A549 (cell line): ENCODE results near the gene GABRA5. TPM values are rescaled to one million over a fixed set of nuclear protein-coding genes. Genes with fewer than 3 reads are reported as not detected.

Experiments used
- ATAC-seq, 2 experiments: fragments of 200-7000 bp in 1 of 2; fragments of >200 bp in 1 of 2; cut with Nextera tagmentation in 1 of 2; cut with Tn5 transposase in 1 of 2; 3 replicates each; pipeline versions ENCODE4 v1.8.0 to v1.9.1; 2018 to 2020; ENCODE audit warnings: mild to moderate bottlenecking in 1 of 2, moderate library complexity in 1 of 2
- CTCF ChIA-PET: fragments of 300-600 bp; sonication (Branson Sonifier 250); formaldehyde crosslinking; extraction: SDS; loops from one replicate; lab custom pipeline; 2021; ENCODE audit warnings: antibody characterized with exemption, inconsistent platforms; lab: Yijun Ruan, JAX
- POLR2A ChIA-PET: fragments of 350-600 bp; formaldehyde crosslinking; extraction: SDS; loops from one replicate; lab custom pipeline; 2021; ENCODE audit warnings: antibody characterized with exemption, inconsistent platforms; lab: Yijun Ruan, JAX
- DNase-seq, 2 experiments: peaks; one replicate each; pipeline versions ENCODE4 v3.0.0 to v3.0.0-alpha.2; 2011 to 2016; ENCODE audit warnings: low read depth in 1 of 2, low spot score in 1 of 2
- FAIRE-seq: peaks from 2 replicates; lab custom pipeline; 2011; peaks lifted over from hg19 to GRCh38; lab: Jason Lieb, UNC
- H3K27ac ChIP-seq, 2 experiments: fragments of >200 bp; sonication (Bioruptor Twin); formaldehyde crosslinking; 3 replicates each; pipeline ENCODE4 v1.5.1; 2016 to 2017
- H3K4me1 ChIP-seq: fragments of >200 bp; sonication (Bioruptor Twin); formaldehyde crosslinking; 3 replicates; pipeline ENCODE4 v1.6.1; 2016
- H3K4me2 ChIP-seq: fragments of >200 bp; sonication (Bioruptor Twin); formaldehyde crosslinking; 3 replicates; pipeline ENCODE4 v1.6.1; 2016
- H3K4me3 ChIP-seq: fragments of >200 bp; sonication (Bioruptor Twin); formaldehyde crosslinking; 3 replicates; pipeline ENCODE4 v1.5.1; 2016
- H3K9me3 ChIP-seq: fragments of >200 bp; sonication (Bioruptor Twin); formaldehyde crosslinking; 3 replicates; pipeline ENCODE4 v1.6.1; 2016
- CHD2 ChIP-seq: fragments of 150-350 bp; IDR thresholded peaks from 2 replicates; pipeline ENCODE4 v1.6.1; 2014; ENCODE audit warnings: low read length; ENCODE audit not compliant: partially characterized antibody
- EHF ChIP-seq: fragments of 250-450 bp; sonication (Bioruptor Pico); IDR thresholded peaks from 2 replicates; pipeline ENCODE4 v1.5.0; 2020; ENCODE audit warnings: mild to moderate bottlenecking
- EP300 ChIP-seq, 2 experiments: fragments of >200 bp; sonication (Bioruptor Twin); formaldehyde crosslinking; IDR thresholded peaks; 2 replicates in 1 of 2; 3 replicates in 1 of 2; pipeline ENCODE4 v1.6.1; 2016 to 2017
- FOSL2 ChIP-seq, 2 experiments: fragments of 450-650 bp in 1 of 2; fragments of >200 bp in 1 of 2; sonication (Bioruptor Twin) in 1 of 2; formaldehyde crosslinking; IDR thresholded peaks; 2 replicates each; pipeline versions ENCODE4 v1.5.0 to v1.6.1; 2016 to 2020; ENCODE audit warnings: mild to moderate bottlenecking in 1 of 2, moderate library complexity in 1 of 2
- KDM1A ChIP-seq: fragments of 200-600 bp; sonication (generic); IDR thresholded peaks from 2 replicates; pipeline ENCODE4 v1.6.1; 2016; ENCODE audit warnings: low read depth, mild to moderate bottlenecking
- MAFK ChIP-seq: fragments of 450-650 bp; IDR thresholded peaks from 2 replicates; pipeline ENCODE4 v1.6.1; 2014; ENCODE audit not compliant: partially characterized antibody
- MYC ChIP-seq: IDR thresholded peaks from 2 replicates; pipeline ENCODE4 v1.6.1; 2012; ENCODE audit warnings: mild to moderate bottlenecking, inconsistent platforms, low read length, improper control_type of control experiment, borderline replicate concordance
- PHF8 ChIP-seq: fragments of 200-600 bp; sonication (generic); IDR thresholded peaks from 2 replicates; pipeline ENCODE4 v1.6.1; 2016; ENCODE audit warnings: low read depth, mild to moderate bottlenecking, antibody characterized with exemption, moderate library complexity, borderline replicate concordance
- POLR2A ChIP-seq: IDR thresholded peaks from 2 replicates; pipeline ENCODE4 v1.6.1; 2012; ENCODE audit warnings: mild to moderate bottlenecking, low read length
- RCOR1 ChIP-seq: fragments of 150-350 bp; IDR thresholded peaks from 2 replicates; pipeline ENCODE4 v1.6.1; 2014; ENCODE audit warnings: antibody characterized with exemption, low read length, low read depth
- SMC3 ChIP-seq: fragments of >200 bp; sonication (Bioruptor Twin); formaldehyde crosslinking; IDR thresholded peaks from 3 replicates; pipeline ENCODE4 v1.6.1; 2018; ENCODE audit warnings: inconsistent platforms
- TFCP2L1 ChIP-seq: fragments of 250-450 bp; sonication (Bioruptor Pico); IDR thresholded peaks from 2 replicates; pipeline ENCODE4 v1.5.0; 2021; ENCODE audit warnings: mild to moderate bottlenecking
- TP53 ChIP-seq: fragments of 250-450 bp; sonication (Bioruptor Pico); IDR thresholded peaks from 2 replicates; pipeline ENCODE4 v1.5.0; 2021; ENCODE audit warnings: mild to moderate bottlenecking, moderate library complexity
- ZNF302 ChIP-seq: fragments of 250-450 bp; sonication (Bioruptor Pico); IDR thresholded peaks from 2 replicates; pipeline ENCODE4 v1.9.0; 2021; ENCODE audit warnings: inconsistent platforms, mild to moderate bottlenecking, moderate library complexity
- ZSCAN20 ChIP-seq: fragments of 250-450 bp; sonication (Bioruptor Pico); IDR thresholded peaks from 2 replicates; pipeline ENCODE4 v1.8.0; 2022; ENCODE audit warnings: mild to moderate bottlenecking, moderate library complexity
- WGBS: methylation state at CpG from one replicate; pipeline ENCODE4 v1.1.6; 2017; ENCODE audit errors: missing lambda C conversion rate; 5-methylcytosine and 5-hydroxymethylcytosine counted together
- polyA plus RNA-seq, 4 experiments: library from polyadenylated mRNA; depleted of rRNA in 3 of 4; stranded (reverse); fragments of >200 nt; fragmentation: RNase III in 1 of 4; extraction: RNeasy Plus Mini Kit Qiagen cat#74134 plus additional on column Dnase treatment in 1 of 4; gene quantifications; 2 replicates in 3 of 4; 3 replicates in 1 of 4; pipeline ENCODE4 v1.2.3, GENCODE V29; 2011 to 2017
- TF ChIP-seq, protein P1 (sequence below): fragments of 250-450 bp; sonication (Bioruptor Pico); IDR thresholded peaks from 2 replicates; pipeline ENCODE4 v1.5.0; 2020; ENCODE audit warnings: low read depth, mild to moderate bottlenecking, moderate library complexity
- TF ChIP-seq, protein P2 (sequence below): fragments of 200-600 bp; sonication (generic); IDR thresholded peaks from 2 replicates; pipeline ENCODE4 v1.6.1; 2016; ENCODE audit warnings: antibody characterized with exemption, mild to moderate bottlenecking, moderate library complexity
- TF ChIP-seq, protein P3 (sequence below): fragments of 150-350 bp; IDR thresholded peaks from 2 replicates; pipeline ENCODE4 v1.6.1; 2014; ENCODE audit warnings: low read depth, mild to moderate bottlenecking, low read length
- TF ChIP-seq, protein P4 (sequence below): IDR thresholded peaks from 2 replicates; pipeline ENCODE4 v1.6.1; 2012; ENCODE audit warnings: low read depth, borderline replicate concordance

The GABRA5 gene
- polyA plus RNA-seq, 2 of the 4 experiments (the other 2 are of a cell fraction): 89.1 to 91.7 TPM

DNA sequence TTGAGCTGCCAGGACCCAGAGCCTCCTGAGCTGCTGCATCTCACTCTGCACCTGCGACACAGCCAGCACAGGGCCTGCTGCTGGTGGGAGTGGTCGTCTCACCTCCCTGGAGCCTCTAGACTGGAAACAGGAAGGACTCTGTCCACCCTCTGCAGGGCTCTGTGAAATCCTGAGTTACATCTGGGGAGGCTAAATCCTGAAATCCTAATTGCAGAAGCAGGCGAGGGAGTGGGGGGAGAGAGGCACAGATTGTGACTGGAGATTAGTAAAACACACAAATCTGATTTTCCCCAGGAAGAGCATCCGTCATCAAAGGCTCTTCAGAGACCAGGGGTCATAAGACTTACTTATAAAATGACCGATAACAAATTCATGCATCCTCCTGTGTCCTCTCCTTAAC, 72.5 kb downstream of the GABRA5 start:
- FAIRE-seq: no peak
- ATAC-seq: no peak
- Histone ChIP-seq H3K27ac (no peak overlapping the region), H3K4me3 (no peak overlapping the region), H3K4me2 (no peak overlapping the region), H3K9me3 (no peaks in the 10 kb centered on the region), H3K4me1 (no peaks in the 10 kb centered on the region)
- TF ChIP-seq TFCP2L1 (CRISPR knock-in tag): no peak
- no peak for TF ChIP-seq EHF
- TF ChIP-seq, protein P1, sequence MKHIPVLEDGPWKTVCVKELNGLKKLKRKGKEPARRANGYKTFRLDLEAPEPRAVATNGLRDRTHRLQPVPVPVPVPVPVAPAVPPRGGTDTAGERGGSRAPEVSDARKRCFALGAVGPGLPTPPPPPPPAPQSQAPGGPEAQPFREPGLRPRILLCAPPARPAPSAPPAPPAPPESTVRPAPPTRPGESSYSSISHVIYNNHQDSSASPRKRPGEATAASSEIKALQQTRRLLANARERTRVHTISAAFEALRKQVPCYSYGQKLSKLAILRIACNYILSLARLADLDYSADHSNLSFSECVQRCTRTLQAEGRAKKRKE: no peak
- TF ChIP-seq, protein P2, sequence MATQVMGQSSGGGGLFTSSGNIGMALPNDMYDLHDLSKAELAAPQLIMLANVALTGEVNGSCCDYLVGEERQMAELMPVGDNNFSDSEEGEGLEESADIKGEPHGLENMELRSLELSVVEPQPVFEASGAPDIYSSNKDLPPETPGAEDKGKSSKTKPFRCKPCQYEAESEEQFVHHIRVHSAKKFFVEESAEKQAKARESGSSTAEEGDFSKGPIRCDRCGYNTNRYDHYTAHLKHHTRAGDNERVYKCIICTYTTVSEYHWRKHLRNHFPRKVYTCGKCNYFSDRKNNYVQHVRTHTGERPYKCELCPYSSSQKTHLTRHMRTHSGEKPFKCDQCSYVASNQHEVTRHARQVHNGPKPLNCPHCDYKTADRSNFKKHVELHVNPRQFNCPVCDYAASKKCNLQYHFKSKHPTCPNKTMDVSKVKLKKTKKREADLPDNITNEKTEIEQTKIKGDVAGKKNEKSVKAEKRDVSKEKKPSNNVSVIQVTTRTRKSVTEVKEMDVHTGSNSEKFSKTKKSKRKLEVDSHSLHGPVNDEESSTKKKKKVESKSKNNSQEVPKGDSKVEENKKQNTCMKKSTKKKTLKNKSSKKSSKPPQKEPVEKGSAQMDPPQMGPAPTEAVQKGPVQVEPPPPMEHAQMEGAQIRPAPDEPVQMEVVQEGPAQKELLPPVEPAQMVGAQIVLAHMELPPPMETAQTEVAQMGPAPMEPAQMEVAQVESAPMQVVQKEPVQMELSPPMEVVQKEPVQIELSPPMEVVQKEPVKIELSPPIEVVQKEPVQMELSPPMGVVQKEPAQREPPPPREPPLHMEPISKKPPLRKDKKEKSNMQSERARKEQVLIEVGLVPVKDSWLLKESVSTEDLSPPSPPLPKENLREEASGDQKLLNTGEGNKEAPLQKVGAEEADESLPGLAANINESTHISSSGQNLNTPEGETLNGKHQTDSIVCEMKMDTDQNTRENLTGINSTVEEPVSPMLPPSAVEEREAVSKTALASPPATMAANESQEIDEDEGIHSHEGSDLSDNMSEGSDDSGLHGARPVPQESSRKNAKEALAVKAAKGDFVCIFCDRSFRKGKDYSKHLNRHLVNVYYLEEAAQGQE: no peak
- no peak for TF ChIP-seq ZNF302 (CRISPR knock-in tag)
- TF ChIP-seq FOSL2 (IDR thresholded peaks at IDR 0.05): no peak
- TF ChIP-seq FOSL2 (CRISPR knock-in tag; IDR thresholded peaks at IDR 0.05): no peak
- TF ChIP-seq, protein P3, sequence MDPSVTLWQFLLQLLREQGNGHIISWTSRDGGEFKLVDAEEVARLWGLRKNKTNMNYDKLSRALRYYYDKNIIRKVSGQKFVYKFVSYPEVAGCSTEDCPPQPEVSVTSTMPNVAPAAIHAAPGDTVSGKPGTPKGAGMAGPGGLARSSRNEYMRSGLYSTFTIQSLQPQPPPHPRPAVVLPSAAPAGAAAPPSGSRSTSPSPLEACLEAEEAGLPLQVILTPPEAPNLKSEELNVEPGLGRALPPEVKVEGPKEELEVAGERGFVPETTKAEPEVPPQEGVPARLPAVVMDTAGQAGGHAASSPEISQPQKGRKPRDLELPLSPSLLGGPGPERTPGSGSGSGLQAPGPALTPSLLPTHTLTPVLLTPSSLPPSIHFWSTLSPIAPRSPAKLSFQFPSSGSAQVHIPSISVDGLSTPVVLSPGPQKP: no peak
- no peak for TF ChIP-seq EP300 (IDR thresholded peaks at IDR 0.05)
- TF ChIP-seq, protein P4, sequence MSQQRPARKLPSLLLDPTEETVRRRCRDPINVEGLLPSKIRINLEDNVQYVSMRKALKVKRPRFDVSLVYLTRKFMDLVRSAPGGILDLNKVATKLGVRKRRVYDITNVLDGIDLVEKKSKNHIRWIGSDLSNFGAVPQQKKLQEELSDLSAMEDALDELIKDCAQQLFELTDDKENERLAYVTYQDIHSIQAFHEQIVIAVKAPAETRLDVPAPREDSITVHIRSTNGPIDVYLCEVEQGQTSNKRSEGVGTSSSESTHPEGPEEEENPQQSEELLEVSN: no peak
- no peak for TF ChIP-seq TP53 (CRISPR knock-in tag)
- TF ChIP-seq ZSCAN20: no peak
- TF ChIP-seq MYC: no peak
- TF ChIP-seq POLR2A: no peak
- TF ChIP-seq KDM1A: no peak
- TF ChIP-seq PHF8: no peak
- no peak for TF ChIP-seq CHD2
- TF ChIP-seq RCOR1: no peak
- no peak for TF ChIP-seq MAFK
- ChIA-PET CTCF (no interaction called here), POLR2A (no interaction called here)
- no peak for DNase-seq
- 46% methylated on average over 5 of the region's 5 CpGs for WGBS

DNA sequence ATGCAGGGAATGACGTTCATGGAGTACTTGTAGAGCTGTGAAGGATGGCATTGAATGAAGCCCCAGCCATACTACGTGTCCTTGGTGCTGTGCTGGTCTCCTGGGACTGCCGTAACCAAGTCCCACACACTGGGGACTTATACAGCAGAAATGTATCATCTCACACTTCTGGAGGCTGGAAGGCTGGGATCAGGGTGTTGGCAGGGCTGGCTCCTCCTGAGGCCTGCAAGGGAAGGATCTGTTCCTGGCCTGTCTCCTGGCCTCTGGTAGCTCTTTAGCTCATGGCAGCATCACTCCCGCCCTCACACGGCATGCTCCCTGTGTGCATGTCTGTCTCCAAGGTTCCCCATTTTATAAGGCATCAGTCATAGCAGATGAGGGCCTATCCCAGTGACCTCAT, 74.6 kb downstream of the GABRA5 start:
- H3K4me1 ChIP-seq: no peaks in the 10 kb centered on the region
- CTCF ChIA-PET: no interaction called here
- POLR2A ChIA-PET: no interaction called here
- no peak for TF ChIP-seq SMC3
- no peak for TF ChIP-seq TP53 (CRISPR knock-in tag)
- no peak for FAIRE-seq
- H3K27ac ChIP-seq: no peak overlapping the region
- no peak for ATAC-seq
- no peaks in the 10 kb centered on the region for H3K9me3 ChIP-seq
- DNase-seq: no peak
- WGBS: 60% methylated on average over 5 of the region's 5 CpGs
- H3K4me2 ChIP-seq: no peak overlapping the region
- no peak overlapping the region for H3K4me3 ChIP-seq
